ENCODE measurements around the gene GGT5.

- TF ChIP-seq CTCF (conservative IDR thresholded peaks at IDR 0.05), result no peak
- TF ChIP-seq EZH2 (IDR thresholded peaks at IDR 0.05; ENCODE audit: low read depth), result no peak
Measured at GRCh38 chr22:24216541-24217209, 28.2 kb downstream of the GGT5 start.

All from PC-9 (cell line).